ENCODE measurements around the gene SELENOO. TPM values are rescaled to one million over a fixed set of nuclear protein-coding genes. Genes with fewer than 3 reads are reported as not detected.
A peak's percentile ranks its signal among the peaks of the same experiment; 100 is the strongest.

The SELENOO gene
- total and polyA plus RNA-seq, 2 donors (not counting 1 experiment from before 2014, with no cell fraction given): 62.1 to 74.6 TPM

DNA sequence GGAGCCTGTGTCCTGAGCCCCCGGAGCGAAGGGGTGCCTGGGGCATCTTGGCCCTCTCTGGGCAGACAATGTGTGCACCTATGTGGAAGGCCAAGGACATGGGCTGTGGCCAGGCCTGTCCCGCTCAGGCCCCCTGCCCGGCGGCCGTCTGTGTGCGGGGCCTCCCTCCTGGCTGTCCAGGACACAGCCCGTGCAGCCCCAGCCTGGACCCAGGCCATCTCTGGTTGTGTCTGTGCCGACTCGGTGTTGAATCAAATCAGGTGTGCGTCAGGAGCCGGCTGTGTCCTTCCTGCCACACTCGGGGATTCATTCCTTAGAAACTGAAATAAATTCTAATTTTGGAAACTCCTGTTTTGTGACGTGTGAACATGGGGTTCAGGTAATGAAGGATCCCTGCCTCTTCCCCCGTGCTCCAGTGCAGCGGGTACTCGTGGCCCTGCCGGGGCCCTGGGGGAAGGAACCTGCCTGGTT lies 1.5 kb upstream of the SELENOO start:
- Mint-ChIP-seq H3K27ac (peak overlapping the region; percentile 75), H3K4me1 (peaks cover 31% of the 10 kb centered on the region), H3K9me3 (ENCODE audit: insufficient read depth) (no peaks in the 10 kb centered on the region), H3K4me3 (peak overlapping the region; percentile 78), H3K27me3 (no peaks in the 10 kb centered on the region)
- peaks cover 30 to 39% of the 10 kb centered on the region in 2 donors for H3K4me1 ChIP-seq (ENCODE audit: control insufficient read depth in 2 of 2, insufficient read depth in 2 of 2, low read length in 2 of 2)
- H3K36me3 ChIP-seq (replicated peaks in 1 of 2; ENCODE audit: control extremely low read depth in 1 of 2, control insufficient read depth in 1 of 2, extremely low read depth in 1 of 2, insufficient read depth in 2 of 2, low read length in 1 of 2): peaks cover 6 to 26% of the 10 kb centered on the region in 2 experiments
- peak overlapping the region; percentile 98 for H3K4me2 ChIP-seq (replicated peaks; ENCODE audit: low read depth, low read length, poor library complexity, severe bottlenecking)
- H3K27me3 ChIP-seq (replicated peaks in 1 of 4; ENCODE audit: control extremely low read depth in 1 of 4, control insufficient read depth in 3 of 4, insufficient read depth in 4 of 4, low read length in 3 of 4): no peaks in the 10 kb centered on the region
- no peak overlapping the region for H3K27ac ChIP-seq (ENCODE audit: low read length in 2 of 2)
- H3K9ac ChIP-seq (ENCODE audit: low read length): no peak overlapping the region
- no peak for DNase-seq
- peaks cover 34% of the 10 kb centered on the region for H3K79me2 ChIP-seq (ENCODE audit: control insufficient read depth, insufficient read depth, low read length)
- ATAC-seq (ENCODE audit: low read depth): no peak
- H3K4me3 ChIP-seq (ENCODE audit: control extremely low read depth in 1 of 5, extremely low read depth in 1 of 5, insufficient read depth in 1 of 5, low read depth in 2 of 5, low read length in 4 of 5): peak overlapping the region in 1 of 5 experiments; percentile 79
- intact Hi-C loops (cut with micrococcal nuclease): no loop called here
- WGBS (ENCODE audit: insufficient coverage): 82% methylated on average over 13 of the region's 18 CpGs
- H3K9me3 ChIP-seq (ENCODE audit: control extremely low read depth in 1 of 3, control insufficient read depth in 2 of 3, insufficient read depth in 1 of 3, low read length in 2 of 3): no peaks in the 10 kb centered on the region
- no peak for TF ChIP-seq EZH2 (IDR thresholded peaks at IDR 0.05; ENCODE audit: borderline replicate concordance, insufficient read depth, low read depth, low read length, poor library complexity, severe bottlenecking)
- TF ChIP-seq, protein P1, sequence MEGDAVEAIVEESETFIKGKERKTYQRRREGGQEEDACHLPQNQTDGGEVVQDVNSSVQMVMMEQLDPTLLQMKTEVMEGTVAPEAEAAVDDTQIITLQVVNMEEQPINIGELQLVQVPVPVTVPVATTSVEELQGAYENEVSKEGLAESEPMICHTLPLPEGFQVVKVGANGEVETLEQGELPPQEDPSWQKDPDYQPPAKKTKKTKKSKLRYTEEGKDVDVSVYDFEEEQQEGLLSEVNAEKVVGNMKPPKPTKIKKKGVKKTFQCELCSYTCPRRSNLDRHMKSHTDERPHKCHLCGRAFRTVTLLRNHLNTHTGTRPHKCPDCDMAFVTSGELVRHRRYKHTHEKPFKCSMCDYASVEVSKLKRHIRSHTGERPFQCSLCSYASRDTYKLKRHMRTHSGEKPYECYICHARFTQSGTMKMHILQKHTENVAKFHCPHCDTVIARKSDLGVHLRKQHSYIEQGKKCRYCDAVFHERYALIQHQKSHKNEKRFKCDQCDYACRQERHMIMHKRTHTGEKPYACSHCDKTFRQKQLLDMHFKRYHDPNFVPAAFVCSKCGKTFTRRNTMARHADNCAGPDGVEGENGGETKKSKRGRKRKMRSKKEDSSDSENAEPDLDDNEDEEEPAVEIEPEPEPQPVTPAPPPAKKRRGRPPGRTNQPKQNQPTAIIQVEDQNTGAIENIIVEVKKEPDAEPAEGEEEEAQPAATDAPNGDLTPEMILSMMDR (IDR thresholded peaks at IDR 0.05): no peak
- ChIA-PET POLR2A (interaction anchor here (1.0 to 4.1 kb wide), 2 partner anchors 8 to 9 kb away, joined by 9 to 41 read pairs; no protein-coding TSS in a partner anchor), CTCF (interaction anchor here (1.0 kb wide), 1 partner anchor 27 kb away, joined by 3 read pairs; no protein-coding TSS in a partner anchor)
- H2AFZ ChIP-seq (ENCODE audit: insufficient read depth, low read depth, low read length, poor library complexity, severe bottlenecking): no peak overlapping the region
- H4K20me1 ChIP-seq (ENCODE audit: control insufficient read depth, insufficient read depth, low read length, poor library complexity, severe bottlenecking): peaks cover 7% of the 10 kb centered on the region

GRCh38 chr22:50199829-50200460 lies 866 bp upstream of the SELENOO start:
- H3K27ac Mint-ChIP-seq: peak overlapping the region; percentile 75
- H3K36me3 ChIP-seq (replicated peaks in 1 of 2; ENCODE audit: control extremely low read depth in 1 of 2, control insufficient read depth in 1 of 2, extremely low read depth in 1 of 2, insufficient read depth in 2 of 2, low read length in 1 of 2): peaks cover 8 to 24% of the 10 kb centered on the region in 2 experiments
- peak overlapping the region; percentile 78 for H3K4me3 Mint-ChIP-seq
- peaks cover 37% of the 10 kb centered on the region for H3K79me2 ChIP-seq (ENCODE audit: control insufficient read depth, insufficient read depth, low read length)
- H3K9me3 ChIP-seq (ENCODE audit: control extremely low read depth in 1 of 3, control insufficient read depth in 2 of 3, insufficient read depth in 1 of 3, low read length in 2 of 3): no peaks in the 10 kb centered on the region
- no peaks in the 10 kb centered on the region for H3K9me3 Mint-ChIP-seq (ENCODE audit: insufficient read depth)
- TF ChIP-seq EZH2 (IDR thresholded peaks at IDR 0.05; ENCODE audit: borderline replicate concordance, insufficient read depth, low read depth, low read length, poor library complexity, severe bottlenecking): no peak
- TF ChIP-seq, protein P1 (IDR thresholded peaks at IDR 0.05): no peak
- intact Hi-C loops (cut with micrococcal nuclease): loop anchor here (1.0 to 10.0 kb wide), 4 partner anchors 10 to 435 kb away; partner anchors contain the start of gene TRABD
- peak overlapping the region; percentile 81 for H3K9ac ChIP-seq (ENCODE audit: low read length)
- CTCF ChIA-PET: no interaction called here
- no peaks in the 10 kb centered on the region for H3K27me3 Mint-ChIP-seq
- H3K4me3 ChIP-seq (ENCODE audit: control extremely low read depth in 1 of 5, extremely low read depth in 1 of 5, insufficient read depth in 1 of 5, low read depth in 2 of 5, low read length in 4 of 5): peak overlapping the region; percentile 21 to 80 (median 70)
- POLR2A ChIA-PET: interaction anchor here (4.1 kb wide), 1 partner anchor 9 kb away, joined by 41 read pairs; no protein-coding TSS in a partner anchor
- H4K20me1 ChIP-seq (ENCODE audit: control insufficient read depth, insufficient read depth, low read length, poor library complexity, severe bottlenecking): peaks cover 7% of the 10 kb centered on the region
- H3K4me1 ChIP-seq (ENCODE audit: control insufficient read depth in 2 of 2, insufficient read depth in 2 of 2, low read length in 2 of 2): peaks cover 23 to 33% of the 10 kb centered on the region in 2 donors
- DNase-seq: no peak
- ATAC-seq (ENCODE audit: low read depth): no peak
- H3K4me2 ChIP-seq (replicated peaks; ENCODE audit: low read depth, low read length, poor library complexity, severe bottlenecking): peak overlapping the region; percentile 98
- whole genome bisulfite sequencing (ENCODE audit: insufficient coverage): under 1% methylated on average over 27 of the region's 34 CpGs
- H3K4me1 Mint-ChIP-seq: peaks cover 28% of the 10 kb centered on the region
- H2AFZ ChIP-seq (ENCODE audit: insufficient read depth, low read depth, low read length, poor library complexity, severe bottlenecking): peak overlapping the region; percentile 60
- H3K27ac ChIP-seq (ENCODE audit: low read length in 2 of 2): peak overlapping the region; percentile 23 to 81
- no peaks in the 10 kb centered on the region for H3K27me3 ChIP-seq (replicated peaks in 1 of 4; ENCODE audit: control extremely low read depth in 1 of 4, control insufficient read depth in 3 of 4, insufficient read depth in 4 of 4, low read length in 3 of 4)
